ENCODE results near the gene KLRF1. TPM values are rescaled to one million over a fixed set of nuclear protein-coding genes. Genes with fewer than 3 reads are reported as not detected.

KLRF1 gene
- polyA plus RNA-seq, 1 of the 3 experiments (the other 2 are of a cell fraction): not detected

GRCh38 chr12:9784326-9784725, 43.0 kb upstream of the KLRF1 start:
- CTCF ChIA-PET: no interaction called here

DNA sequence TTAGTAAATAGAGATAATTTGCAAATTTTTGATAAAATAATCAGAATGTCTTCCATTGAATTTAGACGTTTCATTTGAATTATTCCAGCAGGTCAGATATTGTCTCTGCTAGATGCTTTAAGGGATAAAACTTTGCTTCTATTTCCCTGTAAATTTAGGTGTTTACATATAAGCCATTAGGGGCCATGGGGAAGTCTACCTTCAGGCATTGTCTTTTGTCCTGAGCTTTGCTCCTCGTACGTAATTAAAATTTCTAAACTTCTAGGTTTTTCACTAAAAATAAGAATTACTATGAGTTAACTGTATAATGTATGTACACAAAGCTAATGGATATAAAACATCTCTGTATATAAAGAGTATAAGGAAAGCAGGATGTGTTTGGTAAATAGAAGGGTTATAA, 42.5 kb upstream of the KLRF1 start:
- Histone ChIP-seq H3K79me2 (ENCODE audit: insufficient read depth) (no peaks in the 10 kb centered on the region), H2AFZ (ENCODE audit: low read depth) (no peak overlapping the region), H3F3A (replicated peaks; ENCODE audit: insufficient read depth) (no peaks in the 10 kb centered on the region), H3K9me2 (no peaks in the 10 kb centered on the region), H3K27ac (ENCODE audit: low read depth in 2 of 2, low read length in 1 of 2) (no peak overlapping the region), H3K4me1 (ENCODE audit: control insufficient read depth in 1 of 2, insufficient read depth in 2 of 2, low read depth in 1 of 2, low read length in 1 of 2) (no peaks in the 10 kb centered on the region), H4K20me1 (ENCODE audit: insufficient read depth) (no peaks in the 10 kb centered on the region), H3K36me3 (replicated peaks in 1 of 2; ENCODE audit: control insufficient read depth in 1 of 2, insufficient read depth in 2 of 2, low read length in 1 of 2) (no peaks in the 10 kb centered on the region), H3K9ac (no peak overlapping the region), H3K9me3 (no peaks in the 10 kb centered on the region), H3K4me3 (ENCODE audit: low read depth in 2 of 2, low read length in 1 of 2) (no peak overlapping the region), H3K4me2 (no peak overlapping the region), H3K27me3 (ENCODE audit: insufficient read depth) (peaks cover 9% of the 10 kb centered on the region; the same call in 1 of the 2 replicates)
- 28% methylated on average over 3 of the region's 3 CpGs for WGBS (ENCODE audit: low lambda C conversion rate)
- DNase-seq: no peak
- ChIA-PET CTCF (no interaction called here), POLR2A (no interaction called here)
- no peak for TF ChIP-seq POLR2AphosphoS5 (IDR thresholded peaks at IDR 0.05; ENCODE audit: low read depth, low read length)
- TF ChIP-seq, protein P1, sequence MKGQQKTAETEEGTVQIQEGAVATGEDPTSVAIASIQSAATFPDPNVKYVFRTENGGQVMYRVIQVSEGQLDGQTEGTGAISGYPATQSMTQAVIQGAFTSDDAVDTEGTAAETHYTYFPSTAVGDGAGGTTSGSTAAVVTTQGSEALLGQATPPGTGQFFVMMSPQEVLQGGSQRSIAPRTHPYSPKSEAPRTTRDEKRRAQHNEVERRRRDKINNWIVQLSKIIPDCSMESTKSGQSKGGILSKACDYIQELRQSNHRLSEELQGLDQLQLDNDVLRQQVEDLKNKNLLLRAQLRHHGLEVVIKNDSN (IDR thresholded peaks at IDR 0.05; ENCODE audit: borderline replicate concordance, low read depth): no peak
- TF ChIP-seq, protein P2, sequence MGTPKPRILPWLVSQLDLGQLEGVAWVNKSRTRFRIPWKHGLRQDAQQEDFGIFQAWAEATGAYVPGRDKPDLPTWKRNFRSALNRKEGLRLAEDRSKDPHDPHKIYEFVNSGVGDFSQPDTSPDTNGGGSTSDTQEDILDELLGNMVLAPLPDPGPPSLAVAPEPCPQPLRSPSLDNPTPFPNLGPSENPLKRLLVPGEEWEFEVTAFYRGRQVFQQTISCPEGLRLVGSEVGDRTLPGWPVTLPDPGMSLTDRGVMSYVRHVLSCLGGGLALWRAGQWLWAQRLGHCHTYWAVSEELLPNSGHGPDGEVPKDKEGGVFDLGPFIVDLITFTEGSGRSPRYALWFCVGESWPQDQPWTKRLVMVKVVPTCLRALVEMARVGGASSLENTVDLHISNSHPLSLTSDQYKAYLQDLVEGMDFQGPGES (IDR thresholded peaks at IDR 0.05; ENCODE audit: low read depth, low read length): no peak
- TF ChIP-seq CTCF (IDR thresholded peaks at IDR 0.05): no peak
- no peak for TF ChIP-seq EZH2phosphoT487 (IDR thresholded peaks at IDR 0.05; ENCODE audit: borderline replicate concordance, low read depth)
- TF ChIP-seq RFX5 (IDR thresholded peaks at IDR 0.05; ENCODE audit: low read length): no peak
- no peak for TF ChIP-seq YY1 (IDR thresholded peaks at IDR 0.05; ENCODE audit: low read depth)
- TF ChIP-seq NFIC (IDR thresholded peaks at IDR 0.05; ENCODE audit: borderline replicate concordance): no peak
- TF ChIP-seq RXRA (IDR thresholded peaks at IDR 0.05; ENCODE audit: borderline replicate concordance, low read depth): no peak
- TF ChIP-seq SIN3A (IDR thresholded peaks at IDR 0.05; ENCODE audit: borderline replicate concordance, low read depth, low read length): no peak
- TF ChIP-seq FOXM1 (IDR thresholded peaks at IDR 0.05; ENCODE audit: low read depth): no peak

More at GRCh38 chr12:9784326-9784725, 43.0 kb upstream of the KLRF1 start:
- Histone ChIP-seq H3K4me1 (ENCODE audit: control insufficient read depth in 1 of 2, insufficient read depth in 2 of 2, low read depth in 1 of 2, low read length in 1 of 2) (no peaks in the 10 kb centered on the region), H3F3A (replicated peaks; ENCODE audit: insufficient read depth) (no peaks in the 10 kb centered on the region), H4K20me1 (ENCODE audit: insufficient read depth) (no peaks in the 10 kb centered on the region), H3K9me2 (no peaks in the 10 kb centered on the region), H3K9me3 (no peaks in the 10 kb centered on the region), H3K27ac (ENCODE audit: low read depth in 2 of 2, low read length in 1 of 2) (no peak overlapping the region), H3K4me2 (no peak overlapping the region), H3K36me3 (replicated peaks in 1 of 2; ENCODE audit: control insufficient read depth in 1 of 2, insufficient read depth in 2 of 2, low read length in 1 of 2) (no peaks in the 10 kb centered on the region), H3K4me3 (ENCODE audit: low read depth in 2 of 2, low read length in 1 of 2) (no peak overlapping the region), H3K27me3 (ENCODE audit: insufficient read depth) (peaks cover 9% of the 10 kb centered on the region; the same call in 1 of the 2 replicates), H2AFZ (ENCODE audit: low read depth) (no peak overlapping the region), H3K9ac (no peak overlapping the region), H3K79me2 (ENCODE audit: insufficient read depth) (no peaks in the 10 kb centered on the region)
- POLR2A ChIA-PET: no interaction called here
- TF ChIP-seq MEF2A (IDR thresholded peaks at IDR 0.05; ENCODE audit: borderline replicate concordance, low read depth) (no peak), TCF12 (IDR thresholded peaks at IDR 0.05) (no peak), NFIC (IDR thresholded peaks at IDR 0.05; ENCODE audit: borderline replicate concordance) (no peak), CHD2 (IDR thresholded peaks at IDR 0.05; ENCODE audit: low read length, partially characterized antibody) (no peak), SMC3 (IDR thresholded peaks at IDR 0.05; ENCODE audit: low read depth, low read length) (no peak), FOXJ3 (CRISPR knock-in tag; IDR thresholded peaks at IDR 0.05) (no peak), ELF1 (IDR thresholded peaks at IDR 0.05) (no peak), FOXM1 (IDR thresholded peaks at IDR 0.05; ENCODE audit: low read depth) (no peak), ZBTB33 (IDR thresholded peaks at IDR 0.05; ENCODE audit: borderline replicate concordance, low read depth) (no peak)
- TF ChIP-seq, protein P2 (IDR thresholded peaks at IDR 0.05; ENCODE audit: low read depth, low read length): no peak
- TF ChIP-seq, protein P1 (IDR thresholded peaks at IDR 0.05; ENCODE audit: borderline replicate concordance, low read depth): no peak
- 7% methylated on average over 2 of the region's 2 CpGs for WGBS (ENCODE audit: low lambda C conversion rate)
- DNase-seq: no peak
